Breast epithelium (tissue), 4 donors: Measurements from ENCODE around the gene RBPJ. TPM values are rescaled to one million over a fixed set of nuclear protein-coding genes. Genes with fewer than 3 reads are reported as not detected.

ENCODE experiments used
- DNase-seq, 2 donors: peaks; one replicate each; pipeline ENCODE4 v3.0.0-alpha.2; 2019; ENCODE audit warnings: low spot score in 2 of 2
- H3K27ac ChIP-seq, 2 donors: fragments of 200-600 bp; sonication (generic) in 1 of 2; one replicate each; pipeline ENCODE4 v1.5.1; 2016 to 2019; ENCODE audit warnings: mild to moderate bottlenecking in 1 of 2
- H3K27me3 ChIP-seq, 2 donors: fragments of 200-600 bp; sonication (generic) in 1 of 2; one replicate each; pipeline versions ENCODE4 v1.5.1 to v1.6.0; 2017 to 2019; ENCODE audit warnings: control low read depth in 1 of 2, mild to moderate bottlenecking in 1 of 2
- H3K36me3 ChIP-seq: fragments of 200-600 bp; one replicate; pipeline ENCODE4 v1.5.1; 2019
- H3K4me1 ChIP-seq, 2 donors: fragments of 200-600 bp; sonication (generic); one replicate each; pipeline ENCODE4 v1.5.1; 2016 to 2019; ENCODE audit warnings: control low read depth in 1 of 2
- H3K4me3 ChIP-seq, 3 donors: fragments of 200-600 bp; sonication (generic); 1 replicate in 2 of 3; 2 replicates in 1 of 3; pipeline ENCODE4 v1.5.1; 2016 to 2019; ENCODE audit warnings: mild to moderate bottlenecking in 3 of 3, moderate library complexity in 2 of 3
- H3K9me3 ChIP-seq, 2 donors: fragments of 200-600 bp; sonication (generic) in 1 of 2; one replicate each; pipeline ENCODE4 v1.5.1; 2016 to 2019; ENCODE audit warnings: control low read depth in 1 of 2
- CTCF ChIP-seq, 3 donors: fragments of 450-650 bp; IDR thresholded peaks; one replicate each; pipeline ENCODE4 v1.5.1; 2016 to 2017; ENCODE audit warnings: antibody characterized with exemption in 3 of 3, mild to moderate bottlenecking in 3 of 3, moderate library complexity in 3 of 3
- POLR2A ChIP-seq: fragments of 450-650 bp; IDR thresholded peaks from one replicate; pipeline ENCODE4 v1.6.1; 2016; ENCODE audit warnings: antibody characterized with exemption, mild to moderate bottlenecking, moderate library complexity
- POLR2AphosphoS5 ChIP-seq, 3 donors: sonication (generic); formaldehyde crosslinking; IDR thresholded peaks; one replicate each; pipeline ENCODE4 v1.6.1; 2017; ENCODE audit warnings: antibody characterized with exemption in 3 of 3
- intact Hi-C: fragments of 100-400 bp; cut with DNase I; formaldehyde crosslinking; loops from one replicate; pipeline ENCODE4 v1.15.1; 2023; ENCODE audit warnings: low total_unique reads
- total RNA-seq, 3 donors: library from RNA; depleted of rRNA; stranded (reverse); fragments of >200 nt; gene quantifications; one replicate each; pipeline ENCODE4 v1.1.0, GENCODE V29; 2016

Gene RBPJ
- total RNA-seq, 3 donors from 2014 or later = 64.9 to 143 (median 88.7) TPM

DNA sequence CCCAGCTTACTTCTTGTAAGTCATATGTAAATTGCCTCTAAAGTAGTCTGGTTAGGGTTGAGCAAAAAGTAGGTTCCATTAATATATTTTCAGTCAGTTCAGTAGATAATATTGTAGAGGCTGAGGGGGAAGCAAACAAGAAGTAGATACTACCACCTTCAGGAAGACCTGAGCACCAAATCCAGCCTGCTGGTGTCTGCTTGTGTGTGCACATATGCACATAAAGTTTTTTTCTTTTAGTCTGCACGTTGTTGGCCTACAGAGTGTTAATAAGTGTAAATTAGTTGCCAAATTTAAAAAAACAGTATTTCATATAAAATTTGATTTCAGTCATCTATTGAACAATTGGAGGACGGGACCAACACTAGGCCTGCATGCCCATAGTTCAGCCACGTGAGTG is 92.8 kb downstream of the RBPJ start:
- H3K4me3 ChIP-seq = no peak overlapping the region
- H3K36me3 ChIP-seq = no peaks in the 10 kb centered on the region
- intact Hi-C loops = no loop called here
- no peak overlapping the region for H3K27ac ChIP-seq
- H3K27me3 ChIP-seq = no peaks in the 10 kb centered on the region
- no peak for DNase-seq
- no peaks in the 10 kb centered on the region for H3K9me3 ChIP-seq
- TF ChIP-seq POLR2A (no peak), POLR2AphosphoS5 (IDR thresholded peaks at IDR 0.05) (no peak), CTCF (IDR thresholded peaks at IDR 0.05) (no peak)
- H3K4me1 ChIP-seq = no peaks in the 10 kb centered on the region

GRCh38 chr4:26418107-26418506 is 97.3 kb downstream of the RBPJ start:
- intact Hi-C loops = no loop called here
- no peaks in the 10 kb centered on the region for H3K36me3 ChIP-seq
- no peak for DNase-seq
- no peak overlapping the region for H3K27ac ChIP-seq
- no peaks in the 10 kb centered on the region for H3K27me3 ChIP-seq
- no peaks in the 10 kb centered on the region for H3K9me3 ChIP-seq
- H3K4me1 ChIP-seq = no peaks in the 10 kb centered on the region
- no peak for TF ChIP-seq POLR2A
- no peak for TF ChIP-seq POLR2AphosphoS5 (IDR thresholded peaks at IDR 0.05)
- TF ChIP-seq CTCF (IDR thresholded peaks at IDR 0.05) = no peak
- H3K4me3 ChIP-seq = no peak overlapping the region

- TF ChIP-seq POLR2A (no peak), CTCF (IDR thresholded peaks at IDR 0.05) (no peak), POLR2AphosphoS5 (IDR thresholded peaks at IDR 0.05) (no peak)
- intact Hi-C loops = no loop called here
- Histone ChIP-seq H3K27me3 (no peaks in the 10 kb centered on the region), H3K4me3 (no peak overlapping the region), H3K36me3 (no peaks in the 10 kb centered on the region), H3K9me3 (no peaks in the 10 kb centered on the region), H3K27ac (no peak overlapping the region), H3K4me1 (no peaks in the 10 kb centered on the region)
- DNase-seq = no peak
These were observed 98.0 kb downstream of the RBPJ start for GRCh38 chr4:26418850-26419249.

DNA sequence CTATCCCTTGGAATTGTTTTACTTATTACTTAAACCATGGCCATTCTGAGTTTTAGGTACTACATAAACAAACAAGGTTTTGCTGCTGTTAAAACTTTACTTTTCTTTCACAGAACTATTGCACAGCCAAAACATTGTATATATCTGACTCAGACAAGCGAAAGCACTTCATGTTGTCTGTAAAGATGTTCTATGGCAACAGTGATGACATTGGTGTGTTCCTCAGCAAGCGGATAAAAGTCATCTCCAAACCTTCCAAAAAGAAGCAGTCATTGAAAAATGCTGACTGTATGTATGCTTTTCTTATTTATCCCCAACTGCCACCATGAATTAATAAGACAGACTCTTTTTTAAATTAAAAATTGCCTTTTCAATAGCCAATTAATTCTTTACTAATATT is 99.6 kb downstream of the RBPJ start:
- no peaks in the 10 kb centered on the region for H3K4me1 ChIP-seq
- no peak for TF ChIP-seq CTCF (IDR thresholded peaks at IDR 0.05)
- TF ChIP-seq POLR2AphosphoS5 (IDR thresholded peaks at IDR 0.05) = no peak
- TF ChIP-seq POLR2A = no peak
- H3K4me3 ChIP-seq = no peak overlapping the region
- no peak for DNase-seq
- no peak overlapping the region for H3K27ac ChIP-seq
- H3K36me3 ChIP-seq = no peaks in the 10 kb centered on the region
- no peaks in the 10 kb centered on the region for H3K9me3 ChIP-seq
- H3K27me3 ChIP-seq = no peaks in the 10 kb centered on the region
- intact Hi-C loops = loop anchor here (2.0 kb wide), 1 partner anchor 50 kb away; no protein-coding TSS in a partner anchor

DNA sequence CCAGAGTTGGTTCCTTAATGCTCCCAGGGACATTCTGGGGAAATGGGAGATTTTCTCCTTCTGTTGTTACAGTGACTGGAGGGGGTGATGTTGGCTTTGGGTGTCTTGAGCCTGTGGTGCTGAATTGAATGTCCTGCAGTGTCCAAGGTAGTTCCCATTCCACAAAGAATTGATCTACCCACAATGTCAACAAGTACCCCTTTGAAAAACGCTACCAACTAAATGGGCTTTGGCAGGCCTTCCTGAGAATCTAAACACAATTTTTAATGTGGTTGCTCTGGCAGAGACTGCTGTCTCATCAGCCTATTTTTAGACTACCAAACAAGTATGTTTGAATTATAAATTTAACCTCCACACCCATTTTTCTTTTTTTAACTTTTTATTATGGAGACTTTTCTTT is 100.1 kb downstream of the RBPJ start:
- Histone ChIP-seq H3K36me3 (no peaks in the 10 kb centered on the region), H3K27me3 (no peaks in the 10 kb centered on the region), H3K27ac (no peak overlapping the region), H3K9me3 (no peaks in the 10 kb centered on the region), H3K4me3 (no peak overlapping the region), H3K4me1 (no peaks in the 10 kb centered on the region)
- no peak for DNase-seq
- intact Hi-C loops = loop anchor here (2.0 kb wide), 1 partner anchor 50 kb away; no protein-coding TSS in a partner anchor
- TF ChIP-seq CTCF (IDR thresholded peaks at IDR 0.05) = no peak
- TF ChIP-seq POLR2A = no peak
